Smooth muscle cell of the brain vasculature (primary cell): ENCODE results near the gene GNPTG.

Experiments used
- DNase-seq: peaks from one replicate; pipeline ENCODE4 v3.0.0-alpha.2; 2012; ENCODE audit warnings: low read depth, low spot score

Gene GNPTG

DNA sequence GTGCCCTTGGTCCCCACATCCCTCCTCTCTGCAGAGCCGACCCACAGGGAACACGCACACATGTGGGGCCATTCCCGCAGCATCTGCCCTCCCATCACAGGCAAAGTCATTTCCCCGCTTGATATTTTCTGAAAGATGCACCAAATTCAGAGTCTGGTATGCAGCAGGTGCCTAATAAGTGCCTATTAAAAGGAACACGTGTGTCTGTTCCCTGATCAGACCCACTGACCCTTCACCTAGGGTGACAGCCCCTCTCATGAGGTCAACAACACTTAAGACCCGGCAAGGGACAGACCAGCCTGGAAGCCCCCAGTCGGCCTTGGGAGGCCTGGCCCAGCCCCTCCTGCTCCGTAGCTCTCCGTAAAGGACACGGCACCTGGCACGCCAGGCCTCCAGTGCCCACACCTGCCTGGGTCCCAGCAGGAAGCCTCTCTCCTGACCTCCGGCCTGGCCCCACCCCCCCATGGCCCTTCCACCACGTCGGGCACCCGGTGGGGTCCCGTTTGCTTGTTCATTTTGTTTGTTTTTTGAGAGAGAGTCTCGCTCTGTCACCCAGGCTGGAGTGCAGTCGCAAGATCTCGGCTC lies 42.7 kb downstream of the GNPTG start:
- DNase-seq = no peak

DNA sequence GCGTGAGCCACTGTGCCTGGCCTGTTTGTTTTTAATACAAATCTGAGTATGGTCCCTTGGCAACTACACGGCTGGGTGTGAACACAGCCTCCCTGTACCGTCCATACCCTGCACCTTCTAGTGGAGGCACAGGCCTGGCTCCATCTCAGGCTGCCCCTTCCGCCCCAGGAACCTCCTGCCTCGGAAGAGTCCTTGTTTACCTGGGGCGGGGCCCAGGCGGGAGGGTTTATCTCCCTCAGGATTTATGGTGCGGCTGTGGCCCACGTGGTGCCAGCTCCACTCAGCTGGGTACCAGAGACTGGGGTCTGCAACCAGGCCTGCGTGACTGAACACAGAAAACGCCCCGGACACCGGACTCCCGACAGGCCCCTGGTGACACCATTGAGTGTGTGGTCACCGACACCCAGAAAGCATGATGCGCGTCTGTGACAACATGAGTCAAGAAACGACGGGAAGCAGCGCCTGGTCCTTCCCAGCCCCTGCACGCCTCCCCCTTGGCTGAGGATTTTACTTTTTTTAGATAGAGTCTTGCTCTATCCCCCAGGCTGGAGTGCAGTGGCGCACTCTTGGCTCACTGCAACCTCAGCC lies 43.8 kb downstream of the GNPTG start:
- no peak for DNase-seq

DNA sequence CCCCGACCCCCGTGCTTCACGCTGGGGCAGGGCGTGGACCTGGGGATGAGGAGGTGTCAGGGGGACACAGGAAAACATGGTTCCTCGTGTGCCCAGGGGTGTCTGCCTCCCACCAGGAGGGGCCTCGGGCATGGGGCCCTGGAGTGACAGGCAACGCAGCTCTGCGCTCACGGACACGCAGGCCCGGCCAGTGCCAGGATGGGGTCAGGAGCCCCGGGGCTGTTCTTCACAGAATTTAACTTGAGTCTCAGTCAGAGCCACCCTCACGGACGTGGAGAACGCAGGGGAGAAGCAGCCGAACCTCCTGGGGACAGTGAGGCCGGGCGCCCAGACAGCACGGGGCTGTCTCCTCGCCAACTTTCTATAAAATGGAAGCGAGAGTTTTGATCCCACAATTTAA lies 46.0 kb downstream of the GNPTG start:
- no peak for DNase-seq

DNA sequence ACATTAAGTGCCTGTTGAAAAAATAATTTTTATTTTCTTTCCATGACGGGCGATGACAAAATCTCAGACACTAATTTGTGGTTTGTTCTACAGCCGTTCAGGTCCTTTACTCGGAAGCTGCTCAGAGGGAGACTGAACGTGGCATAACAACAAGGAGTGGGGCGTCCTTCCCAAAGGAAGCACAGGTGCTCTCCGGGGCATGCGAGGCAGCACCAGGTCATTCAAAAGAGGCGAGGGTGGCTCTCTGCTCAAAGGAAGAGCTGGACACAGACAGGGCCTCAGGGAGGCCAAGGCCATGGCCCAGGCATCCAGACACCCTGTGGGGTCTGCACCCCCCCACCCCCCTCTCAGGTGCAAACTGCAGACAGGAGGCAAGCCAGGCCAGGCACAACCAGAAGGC lies 46.6 kb downstream of the GNPTG start:
- no peak for DNase-seq

DNA sequence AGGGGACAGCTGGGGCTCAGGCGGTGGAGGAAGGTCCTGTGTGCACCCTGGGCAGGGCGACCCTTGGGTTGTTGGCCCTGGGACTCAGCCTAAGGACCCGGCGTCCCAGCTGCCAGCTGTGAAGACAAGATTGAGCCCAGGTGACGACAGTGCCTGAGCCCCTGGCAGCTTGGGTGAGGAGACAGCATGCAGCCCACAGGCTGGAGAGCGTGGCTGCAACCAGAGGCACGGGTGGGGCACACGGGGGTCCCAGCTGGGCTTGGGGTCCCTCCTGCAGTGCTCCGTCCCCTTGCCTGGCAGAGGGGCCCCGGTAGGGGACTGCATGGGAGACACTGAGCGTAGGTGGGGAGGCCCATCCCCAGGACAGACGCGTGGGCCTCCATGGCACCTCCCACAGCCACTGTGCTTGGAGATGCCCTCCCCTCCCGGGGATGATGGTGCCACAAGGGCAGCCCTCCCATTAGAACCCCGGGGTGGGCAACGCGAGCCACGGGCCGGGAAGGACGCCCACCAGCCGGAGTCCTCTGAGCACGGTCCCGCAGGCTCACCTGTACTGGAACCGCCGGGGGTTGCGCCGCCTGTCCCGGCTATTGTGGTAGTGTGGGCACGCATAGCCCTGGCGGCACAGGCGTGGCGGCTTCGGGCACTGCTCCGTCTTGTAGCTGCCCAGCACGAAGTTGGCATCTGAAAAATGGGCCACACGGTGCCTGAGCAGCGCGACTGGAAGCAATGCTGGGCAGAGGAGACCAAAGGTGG lies 47.3 kb downstream of the GNPTG start:
- no peak for DNase-seq

DNA sequence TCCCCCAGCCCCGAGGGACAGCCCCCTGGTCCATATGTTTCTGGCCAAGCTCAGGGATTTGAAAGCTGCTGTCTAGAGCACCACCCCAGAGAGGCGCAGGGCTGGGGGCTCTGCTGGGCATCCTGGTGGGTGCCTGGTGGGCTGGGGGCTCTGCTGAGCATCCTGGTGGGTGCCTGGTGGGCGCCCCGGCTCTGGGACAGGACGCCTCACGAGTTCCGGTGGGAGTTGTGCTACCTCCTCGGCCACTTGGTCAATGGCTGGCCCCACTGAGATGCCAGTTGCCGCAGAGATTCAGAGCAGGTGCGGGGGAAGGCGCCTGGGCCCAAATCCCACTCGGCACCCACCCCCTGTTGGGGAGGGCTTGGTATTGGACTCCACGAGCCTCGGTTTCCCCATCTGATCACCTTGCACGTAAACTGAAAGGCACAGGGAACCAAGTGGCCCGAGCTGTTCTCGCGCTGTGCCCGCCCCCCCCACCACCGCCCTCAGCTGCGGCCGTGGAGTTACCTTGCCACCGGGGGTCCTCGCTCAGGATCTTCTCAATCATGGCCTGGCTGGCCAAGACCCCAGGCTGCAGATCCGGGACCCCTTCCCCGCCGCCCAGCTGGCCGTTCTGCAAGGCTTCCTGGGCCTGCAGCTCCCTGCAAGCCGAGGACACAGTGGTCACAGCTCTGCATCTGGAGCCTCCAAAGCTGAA lies 49.5 kb downstream of the GNPTG start:
- DNase-seq = no peak

GRCh38 chr16:1401758-1402154 lies 50.0 kb downstream of the GNPTG start:
- DNase-seq = no peak

GRCh38 chr16:1403036-1403435 lies 51.3 kb downstream of the GNPTG start:
- no peak for DNase-seq

GRCh38 chr16:1403733-1404132 lies 52.0 kb downstream of the GNPTG start:
- no peak for DNase-seq

DNA sequence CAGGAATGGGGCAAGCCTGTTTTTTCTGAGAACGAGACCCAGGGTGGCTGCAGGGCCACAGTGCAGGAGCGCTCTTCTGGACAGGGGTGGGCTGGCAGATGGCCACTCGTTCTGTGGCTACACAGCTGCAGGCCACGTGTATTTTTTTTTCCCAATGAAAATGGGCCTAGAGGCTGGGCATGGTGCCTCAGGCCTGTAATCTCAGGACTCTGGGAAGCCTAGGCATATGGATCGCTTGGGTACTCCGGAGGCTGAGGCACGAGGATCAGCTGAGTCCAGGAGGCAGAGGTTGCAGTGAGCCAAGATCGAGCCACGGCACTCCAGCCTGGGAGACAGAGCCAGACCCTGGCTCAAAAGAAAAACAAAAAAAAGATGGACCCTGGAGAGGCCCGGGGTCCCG lies 56.0 kb downstream of the GNPTG start:
- DNase-seq = no peak

DNA sequence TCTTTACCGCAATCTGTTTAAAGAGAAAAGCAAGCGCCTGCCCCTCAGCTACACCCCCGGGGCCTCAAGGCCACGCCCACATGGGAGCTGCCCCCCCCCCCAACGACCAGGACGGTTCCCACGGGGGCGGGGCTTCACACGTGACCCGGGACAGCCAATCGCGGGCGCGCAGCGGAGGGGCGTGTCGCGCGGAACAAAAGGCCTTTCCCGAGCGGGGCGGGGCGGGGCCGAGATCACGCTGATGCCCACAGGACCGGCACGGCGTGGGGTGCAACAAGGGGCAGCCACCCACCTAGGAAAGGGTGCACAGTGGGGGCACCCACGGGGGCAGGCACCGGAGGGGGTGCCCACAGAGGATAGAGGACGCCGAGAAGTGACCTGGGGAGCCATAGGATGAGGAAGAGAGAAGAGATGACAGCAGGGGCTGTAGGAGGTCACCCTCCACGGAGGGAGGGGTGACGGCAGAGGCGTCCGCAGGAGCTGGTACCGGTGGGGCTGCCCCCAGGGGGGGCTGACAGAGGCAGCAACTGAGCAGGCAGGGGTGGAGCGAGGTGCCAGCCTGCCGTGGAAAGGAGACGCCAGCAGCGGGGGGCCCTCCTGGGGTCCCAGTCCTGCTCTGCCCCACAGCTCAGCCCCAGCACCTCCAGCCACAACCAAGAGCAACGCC lies 56.6 kb downstream of the GNPTG start:
- DNase-seq = peak; percentile 60

GRCh38 chr16:1412847-1413246 lies 61.1 kb downstream of the GNPTG start:
- DNase-seq = no peak
